Stimulated activated CD8-positive, alpha-beta memory T cell treated with anti-CD3 and anti-CD28 coated beads, Interleukin-7, amount 100 ng/mL, for 48 hours (primary cell): Measurements from ENCODE around the gene ASPSCR1.

ENCODE experiments used
- DNase-seq, 2 donors: peaks; one replicate each; pipeline ENCODE4 v3.0.0-alpha.2; 2020; ENCODE audit warnings: low read depth in 1 of 2; ENCODE audit errors: extremely low read depth in 1 of 2

Gene ASPSCR1

GRCh38 chr17:81998691-81999438 is 21.4 kb downstream of the ASPSCR1 start:
- no peak for DNase-seq

GRCh38 chr17:81999587-81999975 is 22.2 kb downstream of the ASPSCR1 start:
- no peak for DNase-seq

- no peak for DNase-seq
These were observed 22.8 kb downstream of the ASPSCR1 start for GRCh38 chr17:81999976-82000802.

GRCh38 chr17:82000803-82001570 is 23.6 kb downstream of the ASPSCR1 start:
- no peak for DNase-seq

GRCh38 chr17:82001571-82002056 is 24.2 kb downstream of the ASPSCR1 start:
- DNase-seq: no peak

- no peak for DNase-seq
These were observed 26.3 kb downstream of the ASPSCR1 start for GRCh38 chr17:82003411-82004381.

GRCh38 chr17:82004517-82005455 is 27.4 kb downstream of the ASPSCR1 start:
- DNase-seq: no peak

- DNase-seq: no peak
These were observed 28.4 kb downstream of the ASPSCR1 start for GRCh38 chr17:82005701-82006348.

GRCh38 chr17:82006468-82007227 is 29.2 kb downstream of the ASPSCR1 start:
- no peak for DNase-seq

- DNase-seq: no peak
These were observed 29.7 kb downstream of the ASPSCR1 start for GRCh38 chr17:82007228-82007494.

- no peak for DNase-seq
These were observed 30.2 kb downstream of the ASPSCR1 start for GRCh38 chr17:82007495-82008257.

- no peak for DNase-seq
These were observed 31.0 kb downstream of the ASPSCR1 start for GRCh38 chr17:82008258-82008940.

- DNase-seq: no peak
These were observed 31.5 kb downstream of the ASPSCR1 start for GRCh38 chr17:82008941-82009405.

GRCh38 chr17:82009413-82009812 is 32.0 kb downstream of the ASPSCR1 start:
- DNase-seq: no peak

- DNase-seq: no peak
These were observed 33.4 kb downstream of the ASPSCR1 start for GRCh38 chr17:82010575-82011525.
